IPS-NIHi7 (cell line): ENCODE measurements around the gene CGNL1.

ENCODE experiments used
- DNase-seq: peaks from one replicate; pipeline ENCODE4 v3.0.0; 2012; ENCODE audit warnings: mixed read lengths; ENCODE audit errors: extremely low spot score

The CGNL1 gene

GRCh38 chr15:57457726-57458125 is 81.4 kb downstream of the CGNL1 start:
- DNase-seq = no peak

GRCh38 chr15:57458356-57458781 is 82.1 kb downstream of the CGNL1 start:
- DNase-seq = no peak

- DNase-seq = no peak
Measured at GRCh38 chr15:57460208-57460816, 84.0 kb downstream of the CGNL1 start.

GRCh38 chr15:57461541-57461940 is 85.2 kb downstream of the CGNL1 start:
- no peak for DNase-seq

GRCh38 chr15:57462381-57462780 is 86.1 kb downstream of the CGNL1 start:
- DNase-seq = no peak

GRCh38 chr15:57463360-57463759 is 87.1 kb downstream of the CGNL1 start:
- no peak for DNase-seq

- DNase-seq = no peak
Measured at GRCh38 chr15:57464480-57464879, 88.2 kb downstream of the CGNL1 start.

- DNase-seq = no peak
Measured at GRCh38 chr15:57468486-57468885, 92.2 kb downstream of the CGNL1 start.

GRCh38 chr15:57470543-57470942 is 94.2 kb downstream of the CGNL1 start:
- DNase-seq = no peak

GRCh38 chr15:57472861-57473260 is 96.6 kb downstream of the CGNL1 start:
- DNase-seq = no peak

- DNase-seq = no peak
Measured at GRCh38 chr15:57476533-57476975, 100.2 kb downstream of the CGNL1 start.

GRCh38 chr15:57477736-57478522 is 101.6 kb downstream of the CGNL1 start:
- peak; percentile 18 for DNase-seq

- no peak for DNase-seq
Measured at GRCh38 chr15:57479005-57479404, 102.7 kb downstream of the CGNL1 start.

GRCh38 chr15:57481038-57481705 is 104.9 kb downstream of the CGNL1 start:
- no peak for DNase-seq

- DNase-seq = peak; percentile 89
Measured at GRCh38 chr15:57485869-57486268, 109.6 kb downstream of the CGNL1 start.

- no peak for DNase-seq
Measured at GRCh38 chr15:57486833-57487232, 110.5 kb downstream of the CGNL1 start.

- no peak for DNase-seq
Measured at GRCh38 chr15:57489122-57489521, 112.8 kb downstream of the CGNL1 start.

- no peak for DNase-seq
Measured at GRCh38 chr15:57493351-57493750, 117.0 kb downstream of the CGNL1 start.

GRCh38 chr15:57494581-57494980 is 118.3 kb downstream of the CGNL1 start:
- DNase-seq = no peak

GRCh38 chr15:57495041-57495440 is 118.7 kb downstream of the CGNL1 start:
- DNase-seq = no peak

GRCh38 chr15:57495554-57496165 is 119.4 kb downstream of the CGNL1 start:
- DNase-seq = no peak

- no peak for DNase-seq
Measured at GRCh38 chr15:57496594-57496945, 120.3 kb downstream of the CGNL1 start.
